GM12878 (cell line): ENCODE data around the gene NAA60. TPM values are rescaled to one million over a fixed set of nuclear protein-coding genes. Genes with fewer than 3 reads are reported as not detected.

Source experiments
- ATAC-seq: fragments of 200-7000 bp; cut with Tn5 transposase; 3 replicates; pipeline ENCODE4 v1.9.1; 2020; ENCODE audit warnings: mild to moderate bottlenecking, moderate library complexity
- BruUV-seq: library from RNA; stranded (reverse); fragments of 400-500 nt; replicated peaks from 2 replicates; lab custom pipeline; 2021; lab: Mats Ljungman, UMichigan
- CTCF ChIA-PET: fragments of 300-600 bp; sonication (Branson Sonifier 250); formaldehyde crosslinking; extraction: SDS; loops from one replicate; lab custom pipeline; 2021; ENCODE audit warnings: inconsistent platforms; lab: Yijun Ruan, JAX
- POLR2A ChIA-PET: fragments of 350-600 bp; formaldehyde crosslinking; extraction: SDS; loops from one replicate; lab custom pipeline; 2021; ENCODE audit warnings: inconsistent platforms; lab: Charles Lee
- RAD21 ChIA-PET: fragments of 300-600 bp; sonication (Branson Sonifier 250); formaldehyde crosslinking; loops from one replicate; lab custom pipeline; 2023; ENCODE audit warnings: antibody characterized with exemption; ENCODE audit not compliant: unreplicated experiment; lab: Charles Lee
- SMC1A ChIA-PET: fragments of 300-600 bp; sonication (Branson Sonifier 250); formaldehyde crosslinking; loops from one replicate; lab custom pipeline; 2023; ENCODE audit not compliant: unreplicated experiment, uncharacterized antibody; lab: Charles Lee
- DNase-seq: peaks from one replicate; pipeline ENCODE4 v3.0.0-alpha.2; 2011; ENCODE audit warnings: low read depth, low spot score
- FAIRE-seq: peaks from 3 replicates; lab custom pipeline; 2011; peaks lifted over from hg19 to GRCh38; lab: Jason Lieb, UNC
- H2AFZ ChIP-seq: 2 replicates; pipeline ENCODE4 v1.6.0; 2011; ENCODE audit warnings: low read depth, low read length, control low read depth; ENCODE audit not compliant: control insufficient read depth
- H3K27ac ChIP-seq: 2 replicates; pipeline ENCODE4 v1.5.1; 2011; ENCODE audit warnings: control low read depth; ENCODE audit not compliant: control insufficient read depth, insufficient read depth
- H3K27me3 ChIP-seq, 2 experiments: replicated peaks in 1 of 2; 2 replicates each; pipeline versions ENCODE4 v1.6.0 to v1.6.1; 2011; ENCODE audit warnings: low read length in 1 of 2; ENCODE audit not compliant: control insufficient read depth in 2 of 2, insufficient read depth in 2 of 2
- H3K36me3 ChIP-seq, 2 experiments: 2 replicates each; pipeline ENCODE4 v1.5.1; 2011; ENCODE audit warnings: low read length in 1 of 2; ENCODE audit not compliant: control insufficient read depth in 2 of 2, insufficient read depth in 2 of 2
- H3K4me1 ChIP-seq: 2 replicates; pipeline ENCODE4 v1.6.1; 2011; ENCODE audit warnings: mild to moderate bottlenecking, low read length, moderate library complexity, mixed read lengths; ENCODE audit not compliant: control insufficient read depth, insufficient read depth
- H3K4me2 ChIP-seq: 2 replicates; pipeline ENCODE4 v1.6.0; 2011; ENCODE audit warnings: control low read depth; ENCODE audit not compliant: control insufficient read depth, insufficient read depth
- H3K4me3 ChIP-seq: fragments of 200-600 bp; sonication (generic); 2 replicates; pipeline ENCODE4 v1.5.1; 2016
- H3K79me2 ChIP-seq: 2 replicates; pipeline ENCODE4 v1.6.0; 2011; ENCODE audit warnings: low read length; ENCODE audit not compliant: control insufficient read depth, insufficient read depth
- H3K9ac ChIP-seq: 2 replicates; pipeline ENCODE4 v1.8.0; 2011; ENCODE audit warnings: low read length, control low read depth, mixed read lengths; ENCODE audit not compliant: control insufficient read depth, insufficient read depth
- H3K9me3 ChIP-seq: replicated peaks from 3 replicates; pipeline ENCODE4 v1.5.1; 2011; ENCODE audit warnings: mild to moderate bottlenecking, low read length; ENCODE audit not compliant: control insufficient read depth, insufficient read depth
- H4K20me1 ChIP-seq: 2 replicates; pipeline ENCODE4 v1.6.0; 2011; ENCODE audit not compliant: control insufficient read depth, insufficient read depth
- BACH1 ChIP-seq: fragments of 450-650 bp; IDR thresholded peaks from 2 replicates; pipeline ENCODE4 v1.6.1; 2017; ENCODE audit warnings: mild to moderate bottlenecking, borderline replicate concordance
- MEF2B ChIP-seq: fragments of 450-650 bp; IDR thresholded peaks from 2 replicates; pipeline ENCODE4 v1.6.1; 2018; ENCODE audit warnings: mild to moderate bottlenecking, moderate library complexity; ENCODE audit not compliant: partially characterized antibody, poor library complexity, severe bottlenecking
- MTA3 ChIP-seq: IDR thresholded peaks from 2 replicates; pipeline ENCODE4 v1.6.1; 2012; ENCODE audit warnings: low read length, inconsistent platforms, borderline replicate concordance
- RELB ChIP-seq: fragments of 450-650 bp; IDR thresholded peaks from 2 replicates; pipeline ENCODE4 v1.6.1; 2017; ENCODE audit warnings: low read depth, mild to moderate bottlenecking, moderate library complexity
- ZBTB11 ChIP-seq: fragments of 450-650 bp; formaldehyde crosslinking; IDR thresholded peaks from 2 replicates; pipeline ENCODE4 v1.5.0; 2022; ENCODE audit warnings: mild to moderate bottlenecking, missing genetic modification characterization
- ZNF217 ChIP-seq: fragments of 450-650 bp; IDR thresholded peaks from 2 replicates; pipeline ENCODE4 v1.6.1; 2017; ENCODE audit warnings: antibody characterized with exemption, mild to moderate bottlenecking
- ZNF274 ChIP-seq: IDR thresholded peaks from one replicate; pipeline ENCODE4 v1.8.0; 2011; ENCODE audit not compliant: insufficient read length, insufficient read depth
- ZNF687 ChIP-seq: fragments of 450-650 bp; IDR thresholded peaks from 2 replicates; pipeline ENCODE4 v1.6.1; 2017; ENCODE audit warnings: mild to moderate bottlenecking, moderate library complexity
- WGBS: methylation state at CpG from one replicate; pipeline ENCODE4 v1.1.6; 2016; ENCODE audit warnings: low lambda C conversion rate; ENCODE audit not compliant: insufficient replicate concordance, insufficient coverage; ENCODE audit errors: missing lambda C conversion rate; 5-methylcytosine and 5-hydroxymethylcytosine counted together
- in situ Hi-C: fragments of 300-500 bp; cut with MboI; formaldehyde crosslinking; loops from 9 replicates; pipeline ENCODE4 v1.14.3; 2018; ENCODE audit warnings: mixed read lengths
- intact Hi-C: fragments of 100-400 bp; cut with micrococcal nuclease; formaldehyde crosslinking; loops from one replicate; pipeline ENCODE4 v1.14.2; 2022; ENCODE audit not compliant: unreplicated experiment
- polyA plus RNA-seq, 11 experiments: library from polyadenylated mRNA; depleted of rRNA in 4 of 11; unstranded in 6 of 11; stranded (reverse) in 5 of 11; fragments of >200 nt; fragmentation: Nextera tagmentation in 4 of 11; fragmentation: Illumina TruSeq in 1 of 11; extraction: Ambion mirVana in 4 of 11; extraction: Trizol in 1 of 11; gene quantifications; 1 replicate in 1 of 11; 2 replicates in 10 of 11; pipeline versions ENCODE4 v1.2.1 to v1.2.3, GENCODE V29; 2011 to 2016; ENCODE audit warnings: inconsistent platforms in 2 of 11, missing spikeins in 2 of 11, low read depth in 1 of 11
- total RNA-seq, 4 experiments: library from RNA; depleted of rRNA in 3 of 4; stranded (reverse); fragments of >200 nt in 3 of 4; fragmentation: Illumina TruSeq in 1 of 4; extraction: Trizol in 1 of 4; gene quantifications; 2 replicates each; pipeline versions ENCODE4 v1.2.1 to v1.2.3, GENCODE V29; 2013 to 2021
- TF ChIP-seq, protein P1 (sequence below): fragments of 450-650 bp; IDR thresholded peaks from 2 replicates; pipeline ENCODE4 v1.6.1; 2017; ENCODE audit warnings: antibody characterized with exemption, mild to moderate bottlenecking, moderate library complexity

Gene NAA60
- total and polyA plus RNA-seq, 10 of the 15 experiments (the other 5 are each of a cell fraction or from before 2014, with no cell fraction given) = 6.2 to 43.1 (median 34.6) TPM

DNA sequence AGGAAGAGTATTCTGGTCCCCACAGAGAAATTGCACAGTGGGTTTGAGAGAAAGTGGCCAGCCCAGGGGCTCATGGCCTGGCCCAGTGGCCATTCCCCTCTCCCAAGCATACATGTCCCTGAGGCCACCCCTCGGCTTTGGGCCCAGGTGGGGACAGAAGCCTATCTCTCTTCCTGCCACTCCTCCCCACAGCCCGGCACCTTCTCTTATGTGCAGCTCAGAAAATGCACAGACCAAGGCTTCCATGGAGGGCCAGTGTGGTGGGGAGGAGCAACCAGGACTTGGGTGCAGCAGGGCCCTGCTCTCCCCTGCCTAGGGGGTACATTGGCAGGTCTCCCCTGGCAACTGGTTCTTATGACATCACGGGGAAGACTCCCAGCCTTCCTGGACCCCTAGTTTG, 51.7 kb downstream of the NAA60 start, which contains the start of gene C16orf90:
Gene C16orf90, minus strand, starts transcription at position 314 of the 400 bp plus-strand sequence. Its CDS starts 68 bp downstream, at position 246.
- SMC1A ChIA-PET = no interaction called here
- POLR2A ChIA-PET = no interaction called here
- H3K27ac ChIP-seq = no peak within 1 kb of the TSS
- DNase-seq (no peak), FAIRE-seq (no peak)
- H3K4me1 ChIP-seq = no peaks in the 10 kb centered on the region
- BruUV-seq = no TSS peak
- no peak within 1 kb of the TSS for H2AFZ ChIP-seq
- H3K27me3 ChIP-seq = no peaks in the 10 kb centered on the region
- RAD21 ChIA-PET = no interaction called here
- no peaks in the 10 kb centered on the region for H4K20me1 ChIP-seq
- no peak within 1 kb of the TSS for H3K9ac ChIP-seq
- H3K36me3 ChIP-seq = no peaks in the 10 kb centered on the region
- no peaks in the 10 kb centered on the region for H3K79me2 ChIP-seq
- 47% methylated on average over 3 of the region's 3 CpGs for WGBS
- TF ChIP-seq ZNF274 = no peak
- TF ChIP-seq, protein P1, sequence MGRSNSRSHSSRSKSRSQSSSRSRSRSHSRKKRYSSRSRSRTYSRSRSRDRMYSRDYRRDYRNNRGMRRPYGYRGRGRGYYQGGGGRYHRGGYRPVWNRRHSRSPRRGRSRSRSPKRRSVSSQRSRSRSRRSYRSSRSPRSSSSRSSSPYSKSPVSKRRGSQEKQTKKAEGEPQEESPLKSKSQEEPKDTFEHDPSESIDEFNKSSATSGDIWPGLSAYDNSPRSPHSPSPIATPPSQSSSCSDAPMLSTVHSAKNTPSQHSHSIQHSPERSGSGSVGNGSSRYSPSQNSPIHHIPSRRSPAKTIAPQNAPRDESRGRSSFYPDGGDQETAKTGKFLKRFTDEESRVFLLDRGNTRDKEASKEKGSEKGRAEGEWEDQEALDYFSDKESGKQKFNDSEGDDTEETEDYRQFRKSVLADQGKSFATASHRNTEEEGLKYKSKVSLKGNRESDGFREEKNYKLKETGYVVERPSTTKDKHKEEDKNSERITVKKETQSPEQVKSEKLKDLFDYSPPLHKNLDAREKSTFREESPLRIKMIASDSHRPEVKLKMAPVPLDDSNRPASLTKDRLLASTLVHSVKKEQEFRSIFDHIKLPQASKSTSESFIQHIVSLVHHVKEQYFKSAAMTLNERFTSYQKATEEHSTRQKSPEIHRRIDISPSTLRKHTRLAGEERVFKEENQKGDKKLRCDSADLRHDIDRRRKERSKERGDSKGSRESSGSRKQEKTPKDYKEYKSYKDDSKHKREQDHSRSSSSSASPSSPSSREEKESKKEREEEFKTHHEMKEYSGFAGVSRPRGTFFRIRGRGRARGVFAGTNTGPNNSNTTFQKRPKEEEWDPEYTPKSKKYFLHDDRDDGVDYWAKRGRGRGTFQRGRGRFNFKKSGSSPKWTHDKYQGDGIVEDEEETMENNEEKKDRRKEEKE = no peak
- no peak for TF ChIP-seq MEF2B
- TF ChIP-seq ZBTB11 (CRISPR knock-in tag) = no peak
- TF ChIP-seq MTA3 = no peak
- no peak for TF ChIP-seq RELB
- TF ChIP-seq BACH1 = no peak
- TF ChIP-seq ZNF217 = no peak
- no peak for TF ChIP-seq ZNF687
- TF ChIP-seq, all 136 proteins: peak for 0
- intact Hi-C loops = no loop called here
- no peak within 1 kb of the TSS for H3K4me2 ChIP-seq
- ATAC-seq = no peak
- in situ Hi-C loops = no loop called here
- CTCF ChIA-PET = interaction anchor here (1.3 kb wide), 1 partner anchor 34 kb away, joined by 3 read pairs; no protein-coding TSS in a partner anchor
- H3K4me3 ChIP-seq = no peak within 1 kb of the TSS
- no peaks in the 10 kb centered on the region; the same call in 2 of the 3 replicates for H3K9me3 ChIP-seq
